Superior temporal gyrus (tissue), 1 donor: ENCODE measurements around the gene PARL.

Experiments used
- DNase-seq: peaks from one replicate; pipeline ENCODE4 v3.0.0-alpha.2; 2016; ENCODE audit errors: extremely low spot score

Gene PARL, protein sequence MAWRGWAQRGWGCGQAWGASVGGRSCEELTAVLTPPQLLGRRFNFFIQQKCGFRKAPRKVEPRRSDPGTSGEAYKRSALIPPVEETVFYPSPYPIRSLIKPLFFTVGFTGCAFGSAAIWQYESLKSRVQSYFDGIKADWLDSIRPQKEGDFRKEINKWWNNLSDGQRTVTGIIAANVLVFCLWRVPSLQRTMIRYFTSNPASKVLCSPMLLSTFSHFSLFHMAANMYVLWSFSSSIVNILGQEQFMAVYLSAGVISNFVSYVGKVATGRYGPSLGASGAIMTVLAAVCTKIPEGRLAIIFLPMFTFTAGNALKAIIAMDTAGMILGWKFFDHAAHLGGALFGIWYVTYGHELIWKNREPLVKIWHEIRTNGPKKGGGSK

GRCh38 chr3:183884427-183885296 is at the start of gene PARL:
PARL (minus strand) TSS chr3:183884880; CDS start chr3:183884846, 34 bp downstream.
- DNase-seq = peak; percentile 97

- no peak for DNase-seq
These were observed 48.5 kb upstream of the PARL start for GRCh38 chr3:183933160-183933559.

- DNase-seq = no peak
These were observed 47.2 kb upstream of the PARL start for GRCh38 chr3:183931881-183932280.

DNA sequence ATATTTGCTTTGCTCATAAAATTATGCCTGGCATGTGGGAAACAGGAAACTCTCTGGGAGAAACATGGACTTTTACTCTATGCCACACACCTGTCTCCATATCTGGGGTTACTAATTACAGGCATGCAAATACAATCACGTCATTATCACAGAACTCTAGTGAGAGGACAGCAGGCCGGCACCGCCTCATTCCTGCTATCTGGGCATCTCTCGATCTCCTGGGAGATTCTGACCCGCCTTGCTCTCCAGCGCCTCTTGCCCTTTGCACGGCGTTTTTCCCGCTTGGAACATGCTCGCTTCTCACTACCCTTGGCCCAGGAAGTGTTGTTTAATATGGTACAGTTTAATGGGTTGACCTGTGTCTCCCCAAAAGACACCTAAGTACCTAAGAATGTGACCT is 45.4 kb upstream of the PARL start:
- no peak for DNase-seq

- DNase-seq = no peak
These were observed 42.4 kb upstream of the PARL start for GRCh38 chr3:183927059-183927458.

- no peak for DNase-seq
These were observed 40.3 kb upstream of the PARL start for GRCh38 chr3:183924956-183925355.

DNA sequence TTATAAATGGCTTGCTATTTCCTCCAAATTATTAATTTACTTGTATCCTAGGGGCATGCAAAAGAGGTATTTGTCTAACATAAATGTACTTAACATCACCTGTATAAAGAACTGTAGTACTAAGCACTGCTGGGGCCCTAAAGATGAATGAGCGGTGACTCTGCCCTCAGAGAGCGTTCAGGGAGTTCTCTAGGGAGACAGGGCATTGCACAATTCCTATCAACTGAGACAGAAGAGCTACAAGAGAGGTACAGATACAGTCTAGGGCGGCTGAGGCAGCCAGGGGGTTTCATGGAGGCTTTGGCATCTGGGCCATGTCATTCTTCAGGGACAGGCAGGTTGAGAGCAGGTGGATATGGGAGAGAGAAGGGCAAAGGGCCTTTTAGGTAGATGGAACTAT is 39.9 kb upstream of the PARL start:
- DNase-seq = no peak

DNA sequence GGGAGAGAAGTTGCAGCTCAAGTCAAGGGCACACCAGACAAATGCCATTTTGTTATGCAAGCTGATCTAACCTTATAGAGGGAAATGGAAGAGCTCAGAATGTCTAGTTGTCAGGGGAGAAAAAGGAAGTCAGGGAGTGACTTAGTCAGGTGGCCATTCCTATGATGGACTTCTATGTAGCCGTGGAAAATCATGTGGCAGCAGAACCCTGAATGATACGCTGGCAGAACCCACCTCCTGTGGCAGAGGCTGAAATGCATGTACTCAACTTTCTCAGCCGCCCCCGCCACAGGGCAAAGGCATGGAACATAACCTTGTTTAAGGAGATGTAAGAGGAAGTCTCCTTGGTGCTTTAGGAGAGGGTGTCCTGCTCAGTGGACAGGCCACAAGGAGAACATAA is 37.7 kb upstream of the PARL start:
- no peak for DNase-seq

DNA sequence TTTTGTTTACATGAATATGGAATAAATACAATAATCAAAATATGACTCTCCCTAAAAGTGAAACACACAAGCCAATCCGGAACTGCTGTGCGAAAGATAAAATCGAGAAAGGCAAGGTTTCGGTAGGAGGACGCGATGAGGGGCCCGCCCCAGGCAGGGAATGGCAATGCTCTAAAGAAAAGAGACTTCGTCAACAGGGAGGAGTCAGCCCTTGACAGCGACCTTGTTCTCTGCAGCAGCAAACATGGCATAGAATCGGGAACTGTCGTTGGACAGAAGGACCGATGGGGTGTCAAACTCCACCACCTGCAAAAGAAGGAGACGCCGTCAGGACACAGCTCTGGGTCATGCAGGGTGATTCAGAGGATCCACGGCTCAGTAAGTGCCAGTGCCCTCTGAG is 36.4 kb upstream of the PARL start:
- DNase-seq = no peak

GRCh38 chr3:183920416-183920815 is 35.7 kb upstream of the PARL start:
- no peak for DNase-seq

DNA sequence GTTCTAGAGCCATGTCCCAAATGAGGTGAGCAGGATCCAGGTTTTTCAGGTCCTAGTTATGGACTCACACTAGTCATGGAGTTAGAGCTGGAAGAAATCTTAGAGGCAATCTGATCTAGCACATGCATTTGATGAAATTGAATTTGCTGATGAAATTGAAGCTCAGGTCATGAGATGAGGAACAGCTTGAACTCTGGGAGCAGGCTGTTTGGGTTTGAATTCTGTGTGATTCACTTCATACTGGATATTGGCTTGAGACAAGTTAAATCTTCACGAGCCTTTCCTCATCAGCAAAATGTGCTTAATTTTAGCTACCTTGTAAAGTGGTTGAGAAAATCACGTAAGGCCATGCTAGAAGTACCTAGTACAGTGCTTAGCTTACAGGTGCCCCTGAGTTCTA is 33.5 kb upstream of the PARL start:
- DNase-seq = no peak

DNA sequence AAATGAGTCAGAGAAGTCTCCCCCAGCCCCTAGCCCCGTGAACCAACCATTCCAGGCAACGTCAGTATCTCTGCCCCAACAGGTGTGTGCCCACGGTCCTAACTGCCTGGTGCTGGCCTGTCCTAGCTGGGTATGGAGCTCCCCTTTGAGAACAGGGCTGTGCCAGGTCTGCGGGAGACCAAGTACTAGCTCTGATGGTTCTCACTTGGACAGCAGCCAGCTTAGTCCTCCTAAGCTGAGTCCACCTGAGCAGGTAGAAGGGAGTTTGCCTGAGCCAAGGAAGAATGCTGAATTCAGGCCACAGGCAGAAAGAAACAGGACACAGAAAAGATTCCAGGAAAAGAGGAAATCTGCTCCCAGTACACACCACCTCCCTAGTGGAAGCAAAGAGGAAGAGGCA is 33.1 kb upstream of the PARL start:
- DNase-seq = no peak

GRCh38 chr3:183914856-183915255 is 30.2 kb upstream of the PARL start:
- DNase-seq = no peak

DNA sequence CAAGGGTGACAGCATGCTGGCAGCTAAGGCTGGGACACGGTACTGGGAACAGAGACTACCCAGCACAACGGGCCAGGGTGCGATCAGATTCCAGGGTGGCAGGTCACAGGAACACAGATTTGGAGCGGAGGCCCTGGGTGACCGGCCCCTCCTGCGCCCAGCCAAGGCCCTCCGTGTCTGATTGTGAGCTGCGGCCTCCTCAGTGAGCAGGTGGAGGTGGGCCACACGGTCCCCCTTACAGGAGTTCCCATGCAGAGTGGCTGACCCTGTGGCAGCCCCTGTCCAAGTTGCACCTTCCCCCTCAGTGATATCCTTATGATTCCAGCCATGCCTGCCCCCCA is 28.9 kb upstream of the PARL start:
- DNase-seq = no peak

- no peak for DNase-seq
These were observed 28.4 kb upstream of the PARL start for GRCh38 chr3:183912895-183913579.

DNA sequence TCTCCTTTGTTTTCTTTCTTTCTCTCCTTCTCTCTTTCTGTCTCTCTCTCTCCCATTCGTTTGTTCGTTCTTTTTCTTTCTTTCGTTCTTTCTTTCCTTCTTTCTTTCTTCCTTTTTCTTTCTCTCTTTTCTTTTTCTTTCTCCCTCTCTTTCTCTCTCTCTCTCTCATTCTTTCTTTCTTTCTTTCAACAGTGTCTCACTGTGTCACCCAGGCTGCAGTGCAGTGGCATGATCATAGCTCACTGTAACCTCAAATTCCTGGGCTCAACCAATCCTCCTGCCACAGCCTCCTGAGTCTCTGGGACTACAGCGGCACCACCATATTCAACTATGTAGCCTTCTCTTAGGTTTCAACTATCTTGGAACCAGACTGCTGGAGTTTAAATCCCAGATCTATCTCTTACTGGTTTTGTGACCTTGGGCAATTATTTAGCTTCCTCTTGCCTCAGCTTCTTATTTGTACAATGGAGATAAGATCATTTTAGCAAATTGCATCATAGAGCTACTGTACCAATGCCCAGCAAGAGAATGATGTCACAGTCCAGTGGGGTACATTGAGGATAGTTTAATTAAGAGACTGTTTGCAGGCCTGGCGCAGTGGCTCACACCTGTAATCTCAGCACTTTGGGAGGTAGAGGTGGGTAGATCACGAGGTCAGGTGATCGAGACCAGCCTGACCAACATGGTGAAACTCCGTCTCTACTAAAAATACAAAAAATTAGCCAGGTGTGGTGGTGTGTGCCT is 27.3 kb upstream of the PARL start:
- no peak for DNase-seq

DNA sequence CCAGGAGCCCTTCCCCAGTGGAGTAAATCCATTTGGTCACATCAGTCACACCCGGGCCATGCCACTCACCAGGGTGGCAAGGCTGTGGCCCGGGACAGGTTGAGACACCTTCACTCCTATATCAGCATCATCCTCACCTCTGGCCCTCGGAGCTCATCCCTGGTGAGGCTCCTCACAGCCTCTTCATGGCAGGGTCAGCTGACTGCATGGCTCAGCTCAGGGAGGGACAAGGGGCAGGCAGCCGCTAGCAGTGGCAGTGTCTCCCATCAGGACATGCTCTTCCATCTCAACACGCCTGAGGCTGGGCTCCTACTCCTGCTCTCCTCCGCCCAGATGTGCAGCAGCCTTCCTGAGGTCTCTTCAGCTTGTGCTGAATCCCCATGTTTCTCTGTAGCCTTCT is 26.4 kb upstream of the PARL start:
- no peak for DNase-seq

GRCh38 chr3:183909030-183909600 is 24.4 kb upstream of the PARL start:
- DNase-seq = no peak

GRCh38 chr3:183907911-183908331 is 23.2 kb upstream of the PARL start:
- DNase-seq = no peak

- DNase-seq = no peak
These were observed 22.5 kb upstream of the PARL start for GRCh38 chr3:183907176-183907575.

- no peak for DNase-seq
These were observed 21.7 kb upstream of the PARL start for GRCh38 chr3:183906234-183906921.
